Right lobe of liver (tissue), 4 donors: ENCODE results near the gene PRICKLE4.

Source experiments
- CTCF ChIP-seq, 4 donors: fragments of 200-600 bp in 3 of 4; fragments of 450-650 bp in 1 of 4; IDR thresholded peaks; one replicate each; pipeline versions ENCODE4 v1.5.1 to v1.8.0; 2016 to 2022; ENCODE audit warnings: antibody characterized with exemption in 4 of 4, mild to moderate bottlenecking in 2 of 4
- POLR2A ChIP-seq: fragments of 450-650 bp; IDR thresholded peaks from one replicate; pipeline ENCODE4 v1.6.1; 2017; ENCODE audit warnings: antibody characterized with exemption, mild to moderate bottlenecking
- donor health status: DM: no; HTN: no; CAD: no.
- donor health status: DM: no; HTN: no; CAD: no.
- donor health status: DM: no; HTN: yes; CAD: no.

GRCh38 chr6:41746107-41746506 lies 34.5 kb upstream of the PRICKLE4 start:
- no peak for TF ChIP-seq CTCF (IDR thresholded peaks at IDR 0.05)
- no peak for TF ChIP-seq POLR2A
